Fibroblast of lung (primary cell): ENCODE data around the gene DLX6. TPM values are rescaled to one million over a fixed set of nuclear protein-coding genes. Genes with fewer than 3 reads are reported as not detected.
A peak's percentile ranks its signal among the peaks of the same experiment; 100 is the strongest.

Experiments used
- DNase-seq, 2 donors: peaks; one replicate each; pipeline versions ENCODE4 v3.0.0 to v3.0.0-alpha.2; 2010; ENCODE audit warnings: low read depth in 2 of 2
- H2AFZ ChIP-seq: 2 replicates; pipeline ENCODE4 v1.5.1; 2012; ENCODE audit warnings: low read length, control low read depth, inconsistent platforms
- H3K27ac ChIP-seq: 2 replicates; pipeline ENCODE4 v1.5.1; 2011; ENCODE audit warnings: low read length, control low read depth; ENCODE audit not compliant: insufficient read depth
- H3K27me3 ChIP-seq: 2 replicates; pipeline ENCODE4 v1.5.1; 2011; ENCODE audit warnings: mild to moderate bottlenecking, low read length; ENCODE audit not compliant: control insufficient read depth, insufficient read depth
- H3K36me3 ChIP-seq: 2 replicates; pipeline ENCODE4 v1.5.1; 2011; ENCODE audit warnings: low read length; ENCODE audit not compliant: control insufficient read depth, insufficient read depth
- H3K4me1 ChIP-seq: 2 replicates; pipeline ENCODE4 v1.5.1; 2011; ENCODE audit warnings: low read length; ENCODE audit not compliant: control insufficient read depth, insufficient read depth; ENCODE audit errors: extremely low read depth
- H3K4me2 ChIP-seq: 2 replicates; pipeline ENCODE4 v1.5.1; 2011; ENCODE audit warnings: low read length, control low read depth; ENCODE audit not compliant: insufficient read depth; ENCODE audit errors: extremely low read depth
- H3K4me3 ChIP-seq, 4 experiments: fragments of 200-600 bp in 1 of 4; sonication (generic) in 1 of 4; replicated peaks in 1 of 4; 2 replicates each; pipeline ENCODE4 v1.5.1; 2011 to 2016; ENCODE audit warnings: low read length in 4 of 4, low read depth in 3 of 4, mild to moderate bottlenecking in 3 of 4, control low read depth in 2 of 4, inconsistent platforms in 1 of 4, mixed read lengths in 1 of 4; ENCODE audit not compliant: insufficient read depth in 1 of 4; ENCODE audit errors: control extremely low read depth in 1 of 4
- H3K79me2 ChIP-seq: 2 replicates; pipeline ENCODE4 v1.5.1; 2012; ENCODE audit warnings: mild to moderate bottlenecking, low read length, inconsistent platforms; ENCODE audit not compliant: control insufficient read depth, insufficient read depth
- H3K9ac ChIP-seq: 2 replicates; pipeline ENCODE4 v1.5.1; 2011; ENCODE audit warnings: mild to moderate bottlenecking, low read length, control low read depth; ENCODE audit not compliant: insufficient read depth
- H3K9me3 ChIP-seq: 2 replicates; pipeline ENCODE4 v1.5.1; 2012; ENCODE audit warnings: low read depth, low read length; ENCODE audit not compliant: control insufficient read depth, insufficient read depth
- H4K20me1 ChIP-seq: 2 replicates; pipeline ENCODE4 v1.5.1; 2011; ENCODE audit warnings: low read length; ENCODE audit not compliant: control insufficient read depth, insufficient read depth; ENCODE audit errors: extremely low read depth
- CTCF ChIP-seq, 2 donors: IDR thresholded peaks in 1 of 2; conservative IDR thresholded peaks in 1 of 2; 1 replicate in 1 of 2; 2 replicates in 1 of 2; pipeline ENCODE4 v1.5.1; 2011 to 2012; ENCODE audit warnings: low read length in 2 of 2, control low read depth in 1 of 2, inconsistent platforms in 1 of 2, low read depth in 1 of 2, mild to moderate bottlenecking in 1 of 2
- EZH2 ChIP-seq: IDR thresholded peaks from 2 replicates; pipeline ENCODE4 v1.5.1; 2012; ENCODE audit warnings: low read length, control low read depth, mild to moderate bottlenecking; ENCODE audit errors: missing control alignments
- polyA plus RNA-seq, 2 donors: library from polyadenylated mRNA; depleted of rRNA in 1 of 2; stranded (reverse) in 1 of 2; unstranded in 1 of 2; fragments of >200 nt; gene quantifications; 2 replicates each; pipeline ENCODE4 v1.2.1, GENCODE V29; 2011 to 2012; ENCODE audit warnings: missing spikeins in 1 of 2
- total RNA-seq: library from RNA; depleted of rRNA; stranded (reverse); fragments of >200 nt; gene quantifications from 2 replicates; pipeline ENCODE4 v1.2.1, GENCODE V29; 2014

DLX6 gene
- total and polyA plus RNA-seq, 2 donors (not counting 1 experiment from before 2014, with no cell fraction given), result under 0.01 TPM; not detected in 1

GRCh38 chr7:97002555-97003261 lies 2.6 kb upstream of the DLX6 start:
- Histone ChIP-seq H3K4me1 (no peaks in the 10 kb centered on the region), H2AFZ (no peak overlapping the region), H3K79me2 (no peaks in the 10 kb centered on the region), H3K27ac (no peak overlapping the region), H3K4me2 (no peak overlapping the region), H3K9ac (no peak overlapping the region), H3K36me3 (no peaks in the 10 kb centered on the region), H3K4me3 (no peak overlapping the region), H3K9me3 (no peaks in the 10 kb centered on the region), H3K27me3 (peaks cover 51% of the 10 kb centered on the region), H4K20me1 (no peaks in the 10 kb centered on the region)
- DNase-seq, result no peak
- no peak for TF ChIP-seq EZH2
- no peak for TF ChIP-seq CTCF (conservative IDR thresholded peaks at IDR 0.05 in 1 of 2, IDR thresholded peaks at IDR 0.05 in 1 of 2; ENCODE audit: low read depth in 1 of 2, low read length in 2 of 2)

- no peak overlapping the region for H3K9ac ChIP-seq
- H3K36me3 ChIP-seq, result no peaks in the 10 kb centered on the region
- H3K27ac ChIP-seq, result no peak overlapping the region
- TF ChIP-seq EZH2 (peak; percentile 82), CTCF (conservative IDR thresholded peaks at IDR 0.05 in 1 of 2, IDR thresholded peaks at IDR 0.05 in 1 of 2; ENCODE audit: low read depth in 1 of 2, low read length in 2 of 2) (no peak)
- DNase-seq, result no peak
- peaks cover 51% of the 10 kb centered on the region for H3K27me3 ChIP-seq
- no peak overlapping the region for H3K4me2 ChIP-seq
- H4K20me1 ChIP-seq, result no peaks in the 10 kb centered on the region
- H3K4me1 ChIP-seq, result no peaks in the 10 kb centered on the region
- H2AFZ ChIP-seq, result no peak overlapping the region
- H3K9me3 ChIP-seq, result no peaks in the 10 kb centered on the region
- no peaks in the 10 kb centered on the region for H3K79me2 ChIP-seq
- no peak overlapping the region for H3K4me3 ChIP-seq
Observed at GRCh38 chr7:97003262-97004246, 1.8 kb upstream of the DLX6 start.
